IMR-90 (cell line): ENCODE results near the gene KCNIP3. TPM values are rescaled to one million over a fixed set of nuclear protein-coding genes. Genes with fewer than 3 reads are reported as not detected.

Experiments used
- ATAC-seq: fragments of 200-7000 bp; cut with Tn5 transposase; 2 replicates; pipeline ENCODE4 v1.9.1; 2020; ENCODE audit warnings: low read depth, mild to moderate bottlenecking, moderate library complexity
- BruUV-seq: library from RNA; stranded (reverse); fragments of 400-500 nt; replicated peaks from 2 replicates; lab custom pipeline; 2021; lab: Mats Ljungman, UMichigan
- CTCF ChIA-PET: fragments of 300-600 bp; formaldehyde crosslinking; extraction: SDS; loops from one replicate; lab custom pipeline; 2021; ENCODE audit warnings: antibody characterized with exemption; lab: Yijun Ruan, JAX
- POLR2A ChIA-PET: fragments of 300-600 bp; sonication (Branson Sonifier 250); formaldehyde crosslinking; loops from one replicate; lab custom pipeline; 2022; ENCODE audit warnings: antibody characterized with exemption; ENCODE audit not compliant: unreplicated experiment; lab: Charles Lee
- DNase-seq: peaks from one replicate; pipeline ENCODE4 v3.0.0; 2013
- H2AFZ ChIP-seq: replicated peaks from 2 replicates; pipeline ENCODE3; 2013; ENCODE audit warnings: low read length, mild to moderate bottlenecking; ENCODE audit not compliant: poor library complexity
- H2AK5ac ChIP-seq: 2 replicates; pipeline ENCODE4 v1.6.1; 2013; ENCODE audit warnings: low read depth, low read length, inconsistent platforms
- H2AK9ac ChIP-seq: replicated peaks from 2 replicates; pipeline ENCODE3; 2013; ENCODE audit warnings: mild to moderate bottlenecking, low read depth, low read length, moderate library complexity; ENCODE audit not compliant: poor library complexity
- H2BK120ac ChIP-seq: 2 replicates; pipeline ENCODE4 v1.6.1; 2013; ENCODE audit warnings: low read depth, low read length, inconsistent platforms
- H2BK15ac ChIP-seq: 3 replicates; pipeline ENCODE4 v1.6.1; 2013; ENCODE audit warnings: low read depth, low read length, inconsistent platforms
- H2BK20ac ChIP-seq: 2 replicates; pipeline ENCODE4 v1.6.1; 2013; ENCODE audit warnings: low read depth, mild to moderate bottlenecking, inconsistent platforms, low read length, moderate library complexity
- H2BK5ac ChIP-seq: 2 replicates; pipeline ENCODE4 v1.6.1; 2013; ENCODE audit warnings: mild to moderate bottlenecking, low read depth, low read length, inconsistent platforms; ENCODE audit not compliant: poor library complexity, severe bottlenecking
- H3K14ac ChIP-seq: replicated peaks from 2 replicates; pipeline ENCODE4 v1.6.1; 2013; ENCODE audit warnings: low read depth, low read length, inconsistent platforms
- H3K18ac ChIP-seq: 2 replicates; pipeline ENCODE4 v1.6.1; 2013; ENCODE audit warnings: low read depth, low read length, control low read depth
- H3K23ac ChIP-seq: 2 replicates; pipeline ENCODE4 v1.6.1; 2013; ENCODE audit warnings: low read depth, low read length, inconsistent platforms
- H3K27ac ChIP-seq: 2 replicates; pipeline ENCODE4 v1.5.1; 2013; ENCODE audit warnings: mild to moderate bottlenecking, control low read depth, low read length; ENCODE audit not compliant: insufficient read depth
- H3K27me3 ChIP-seq: 2 replicates; pipeline ENCODE4 v1.6.1; 2013; ENCODE audit warnings: low read length; ENCODE audit not compliant: control insufficient read depth, insufficient read depth
- H3K36me3 ChIP-seq: 2 replicates; pipeline ENCODE4 v1.6.1; 2013; ENCODE audit warnings: low read length, mixed read lengths; ENCODE audit not compliant: control insufficient read depth, insufficient read depth
- H3K4ac ChIP-seq: 2 replicates; pipeline ENCODE4 v1.6.1; 2013; ENCODE audit warnings: low read depth, low read length, inconsistent platforms
- H3K4me1 ChIP-seq: 2 replicates; pipeline ENCODE4 v1.6.1; 2013; ENCODE audit warnings: low read length, mixed read lengths; ENCODE audit not compliant: control insufficient read depth, insufficient read depth
- H3K4me2 ChIP-seq: 2 replicates; pipeline ENCODE4 v1.6.1; 2013; ENCODE audit warnings: low read depth, mild to moderate bottlenecking, control low read depth, low read length, moderate library complexity
- H3K4me3 ChIP-seq: 2 replicates; pipeline ENCODE4 v1.5.1; 2013; ENCODE audit warnings: low read depth, mild to moderate bottlenecking, control low read depth, low read length, moderate library complexity; ENCODE audit not compliant: insufficient read depth
- H3K56ac ChIP-seq: 2 replicates; pipeline ENCODE4 v1.6.1; 2013; ENCODE audit warnings: low read length, inconsistent platforms; ENCODE audit not compliant: insufficient read depth; ENCODE audit errors: extremely low read depth
- H3K79me1 ChIP-seq, 2 experiments: 2 replicates each; pipeline ENCODE4 v1.6.1; 2013; ENCODE audit warnings: low read length in 2 of 2, inconsistent platforms in 1 of 2, low read depth in 1 of 2
- H3K9ac ChIP-seq: 2 replicates; pipeline ENCODE4 v1.6.1; 2013; ENCODE audit warnings: low read depth, low read length, control low read depth
- H3K9me1 ChIP-seq: 2 replicates; pipeline ENCODE4 v1.6.1; 2013; ENCODE audit warnings: low read length, inconsistent platforms; ENCODE audit not compliant: insufficient read depth
- H3K9me3 ChIP-seq: 2 replicates; pipeline ENCODE4 v1.6.1; 2013; ENCODE audit warnings: low read length; ENCODE audit not compliant: control insufficient read depth, insufficient read depth
- H4K20me1 ChIP-seq: 2 replicates; pipeline ENCODE4 v1.6.1; 2013; ENCODE audit warnings: low read length, inconsistent platforms; ENCODE audit not compliant: insufficient read depth
- H4K5ac ChIP-seq: 2 replicates; pipeline ENCODE4 v1.6.1; 2013; ENCODE audit warnings: mild to moderate bottlenecking, low read depth, low read length, control low read depth
- H4K8ac ChIP-seq, 2 experiments: 2 replicates each; pipeline ENCODE4 v1.6.1; 2013; ENCODE audit warnings: low read depth in 2 of 2, low read length in 2 of 2, control low read depth in 1 of 2, inconsistent platforms in 1 of 2
- H4K91ac ChIP-seq: 2 replicates; pipeline ENCODE4 v1.6.1; 2013; ENCODE audit warnings: low read depth, low read length, inconsistent platforms; ENCODE audit not compliant: insufficient read depth
- BHLHE40 ChIP-seq: fragments of 150-350 bp; IDR thresholded peaks from 2 replicates; pipeline ENCODE4 v1.6.1; 2016; ENCODE audit warnings: mild to moderate bottlenecking, low read depth, low read length
- MAZ ChIP-seq: IDR thresholded peaks from 2 replicates; pipeline ENCODE4 v1.6.1; 2012; ENCODE audit warnings: low read depth, mild to moderate bottlenecking, low read length, improper control_type of control experiment, moderate library complexity, borderline replicate concordance
- MXI1 ChIP-seq: IDR thresholded peaks from 2 replicates; pipeline ENCODE4 v1.6.1; 2012; ENCODE audit warnings: low read depth, mild to moderate bottlenecking, low read length, moderate library complexity, borderline replicate concordance
- NFE2L2 ChIP-seq: fragments of 150-350 bp; IDR thresholded peaks from 2 replicates; pipeline ENCODE4 v1.6.1; 2016; ENCODE audit warnings: low read depth, mild to moderate bottlenecking, low read length
- POLR2A ChIP-seq: IDR thresholded peaks from 2 replicates; pipeline ENCODE4 v1.6.1; 2012; ENCODE audit warnings: mild to moderate bottlenecking, low read depth, low read length
- RAD21 ChIP-seq: IDR thresholded peaks from 2 replicates; pipeline ENCODE4 v1.6.1; 2012; ENCODE audit warnings: low read length, improper control_type of control experiment
- USF2 ChIP-seq: fragments of 150-350 bp; IDR thresholded peaks from 2 replicates; pipeline ENCODE4 v1.6.1; 2017; ENCODE audit warnings: mild to moderate bottlenecking, antibody characterized with exemption, low read length, low read depth
- WGBS, 2 experiments: methylation state at CpG; one replicate each; pipeline versions ENCODE4 v1.1.5 to v1.1.7; 2013; ENCODE audit warnings: missing lambda C conversion rate in 2 of 2; ENCODE audit not compliant: insufficient read length in 1 of 2; ENCODE audit errors: extremely low coverage in 2 of 2; 5-methylcytosine and 5-hydroxymethylcytosine counted together
- dilution Hi-C: fragments of 300-500 bp; cut with HindIII; formaldehyde crosslinking; loops from one replicate; pipeline ENCODE4 v1.14.3; 2018; ENCODE audit warnings: low sequenced_read_pairs; ENCODE audit not compliant: unreplicated experiment
- in situ Hi-C: fragments of 300-500 bp; cut with MboI; formaldehyde crosslinking; loops from 3 replicates; pipeline ENCODE4 v1.14.3; 2019; ENCODE audit warnings: low sequenced_read_pairs, inconsistent platforms, mixed read lengths
- intact Hi-C: fragments of 100-400 bp; cut with micrococcal nuclease; formaldehyde crosslinking; loops from 2 replicates; pipeline ENCODE4 v1.10.0; 2022
- polyA plus RNA-seq, 3 experiments: library from polyadenylated mRNA; depleted of rRNA; stranded (reverse); fragments of >200 nt; gene quantifications; 2 replicates each; pipeline ENCODE4 v1.2.3, GENCODE V29; 2012; ENCODE audit warnings: low replicate concordance in 1 of 3
- total RNA-seq: library from RNA; depleted of rRNA; stranded (reverse); fragments of >200 nt; gene quantifications from 2 replicates; pipeline ENCODE4 v1.2.3, GENCODE V29; 2012
- TF ChIP-seq, protein P1 (sequence below): fragments of 150-350 bp; IDR thresholded peaks from 2 replicates; pipeline ENCODE4 v1.6.1; 2016; ENCODE audit warnings: low read depth, mild to moderate bottlenecking, low read length, moderate library complexity, borderline replicate concordance

KCNIP3 gene
- total and polyA plus RNA-seq, 2 of the 4 experiments (the other 2 are of a cell fraction) = 0.72 to 1.4 TPM

- H2BK20ac ChIP-seq = no peak within 1 kb of the TSS
- H2AK9ac ChIP-seq = peak within 1 kb of the TSS; percentile 94
- H4K91ac ChIP-seq = peak within 1 kb of the TSS; percentile 68; the same call in 1 of the 2 replicates
- H2AFZ ChIP-seq = peak within 1 kb of the TSS; percentile 97
- H2BK5ac ChIP-seq = peak within 1 kb of the TSS; percentile 47
- peak within 1 kb of the TSS; percentile 75 for H3K27ac ChIP-seq
- H2BK15ac ChIP-seq = no peak within 1 kb of the TSS
- H3K4me1 ChIP-seq = peaks cover 4% of the 10 kb centered on the region
- ATAC-seq (peak; percentile 96), DNase-seq (peak; percentile 84)
- no peak within 1 kb of the TSS for H2AK5ac ChIP-seq
- H3K56ac ChIP-seq = no peak within 1 kb of the TSS
- no peaks in the 10 kb centered on the region for H3K27me3 ChIP-seq
- TF ChIP-seq, protein P1, sequence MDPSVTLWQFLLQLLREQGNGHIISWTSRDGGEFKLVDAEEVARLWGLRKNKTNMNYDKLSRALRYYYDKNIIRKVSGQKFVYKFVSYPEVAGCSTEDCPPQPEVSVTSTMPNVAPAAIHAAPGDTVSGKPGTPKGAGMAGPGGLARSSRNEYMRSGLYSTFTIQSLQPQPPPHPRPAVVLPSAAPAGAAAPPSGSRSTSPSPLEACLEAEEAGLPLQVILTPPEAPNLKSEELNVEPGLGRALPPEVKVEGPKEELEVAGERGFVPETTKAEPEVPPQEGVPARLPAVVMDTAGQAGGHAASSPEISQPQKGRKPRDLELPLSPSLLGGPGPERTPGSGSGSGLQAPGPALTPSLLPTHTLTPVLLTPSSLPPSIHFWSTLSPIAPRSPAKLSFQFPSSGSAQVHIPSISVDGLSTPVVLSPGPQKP = no peak
- TF ChIP-seq POLR2A (peak; percentile 65; the same call in 1 of the 2 replicates), MXI1 (peak; percentile 58; the same call in 1 of the 2 replicates), USF2 (no peak), RAD21 (no peak), NFE2L2 (no peak), MAZ (peak; percentile 79; the same call in 1 of the 2 replicates), BHLHE40 (no peak)
- H3K4ac ChIP-seq = peak within 1 kb of the TSS; percentile 79
- H3K36me3 ChIP-seq = peaks cover 1% of the 10 kb centered on the region; the same call in 1 of the 2 replicates
- peak within 1 kb of the TSS; percentile 73 to 83; a peak in 3 of 4 replicates for H4K8ac ChIP-seq
- H2BK120ac ChIP-seq = no peak within 1 kb of the TSS
- H3K9ac ChIP-seq = peak within 1 kb of the TSS; percentile 75
- dilution Hi-C loops = no loop called here
- peaks cover 5% of the 10 kb centered on the region; the same call in 1 of the 2 replicates for H3K9me1 ChIP-seq
- H3K18ac ChIP-seq = no peak within 1 kb of the TSS
- H3K9me3 ChIP-seq = no peaks in the 10 kb centered on the region
- peak within 1 kb of the TSS; percentile 84 for H3K4me3 ChIP-seq
- peak within 1 kb of the TSS; percentile 45 for H3K14ac ChIP-seq
- POLR2A ChIA-PET = no interaction called here
- H4K20me1 ChIP-seq = no peaks in the 10 kb centered on the region
- WGBS, 2 experiments = 0% methylated on average over 42 of the region's 64 CpGs; no CpG with 5 or more reads in 1 of the 2 experiments
- in situ Hi-C loops = no loop called here
- peak within 1 kb of the TSS; percentile 33 for H4K5ac ChIP-seq
- CTCF ChIA-PET = interaction anchor here (1.1 to 2.3 kb wide), 3 partner anchors 13 to 170 kb away, joined by 3 to 7 read pairs (median 3); no protein-coding TSS in a partner anchor
- H3K4me2 ChIP-seq = peak within 1 kb of the TSS; percentile 92
- BruUV-seq = TSS peak; percentile 31
- intact Hi-C loops = loop anchor here (2.0 kb wide), 1 partner anchor 58 kb away; no protein-coding TSS in a partner anchor
- H3K23ac ChIP-seq = peak within 1 kb of the TSS; percentile 72
- H3K79me1 ChIP-seq = peaks cover 16 to 26% of the 10 kb centered on the region in 2 experiments
These were observed 105.4 kb downstream of the KCNIP3 start, which contains the start of gene FAHD2A for GRCh38 chr2:95402370-95403203. Gene FAHD2A, plus strand, starts transcription at chr2:95402708. Its CDS starts 2,851 bp downstream, at chr2:95405559.
